SIG-M5 treated with dmso at 0.1 percent for 504 hours (cell line): Measurements from ENCODE around the gene ANOS1.
"Not testable (repeated sequence)": the region's sequence is repeated elsewhere in the genome, so short reads cannot be mapped to it uniquely, and the experiment has no call there.

Experiments
- DNase-seq: peaks from one replicate; lab custom pipeline; 2025; ENCODE audit not compliant: unreplicated experiment; lab: John Stamatoyannopoulos, UW

The ANOS1 gene

DNA sequence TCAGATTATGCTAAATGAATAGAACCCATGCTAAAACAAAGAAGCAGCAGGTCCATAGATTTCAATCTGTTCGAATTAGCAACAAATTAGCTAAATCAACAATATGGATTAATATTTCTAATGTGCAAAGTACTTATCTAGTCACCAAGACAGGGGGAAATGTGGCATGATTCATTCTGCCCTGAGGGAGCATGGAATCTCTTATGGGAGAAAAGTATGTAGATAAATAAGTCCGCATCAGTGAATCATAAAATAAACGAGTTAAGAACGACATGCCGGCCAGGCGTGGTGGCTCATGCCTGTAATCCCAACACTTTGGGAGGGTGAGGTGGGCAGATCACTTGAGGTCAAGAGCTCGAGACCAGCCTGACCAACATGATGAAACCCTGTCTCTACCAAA, 102.1 kb downstream of the ANOS1 start:
- DNase-seq, result no peak

DNA sequence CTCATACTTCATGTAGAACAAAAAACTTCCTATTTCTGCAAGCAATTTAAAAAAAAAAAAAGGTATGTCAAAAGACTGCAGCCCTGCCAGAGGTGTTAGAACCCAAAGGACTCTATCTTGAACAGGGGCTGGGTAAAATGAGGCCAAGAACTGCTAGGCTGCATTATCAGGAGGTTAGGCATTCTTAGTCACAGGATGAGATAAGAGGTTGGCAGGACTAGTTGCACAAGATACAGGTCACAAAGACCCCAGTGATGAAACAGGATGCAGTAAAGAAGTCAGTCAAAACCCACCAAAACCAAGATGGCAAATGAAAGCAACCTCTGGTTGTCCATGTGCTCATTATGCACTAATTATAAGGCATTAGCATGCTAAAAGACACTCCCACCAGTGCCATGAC, 104.1 kb downstream of the ANOS1 start:
- DNase-seq, result no peak

GRCh38 chrX:8607326-8607725, 124.6 kb downstream of the ANOS1 start:
- no peak for DNase-seq

GRCh38 chrX:8604131-8604530, 127.8 kb downstream of the ANOS1 start:
- no peak for DNase-seq

- no peak for DNase-seq
Observed at GRCh38 chrX:8591501-8591900, 140.4 kb downstream of the ANOS1 start.

- no peak for DNase-seq
Observed at GRCh38 chrX:8586953-8587352, 145.0 kb downstream of the ANOS1 start.

GRCh38 chrX:8579602-8580001, 152.3 kb downstream of the ANOS1 start:
- DNase-seq, result no peak

GRCh38 chrX:8576821-8577220, 155.1 kb downstream of the ANOS1 start:
- DNase-seq, result no peak

GRCh38 chrX:8565729-8566128, 166.2 kb downstream of the ANOS1 start:
- DNase-seq, result no peak

DNA sequence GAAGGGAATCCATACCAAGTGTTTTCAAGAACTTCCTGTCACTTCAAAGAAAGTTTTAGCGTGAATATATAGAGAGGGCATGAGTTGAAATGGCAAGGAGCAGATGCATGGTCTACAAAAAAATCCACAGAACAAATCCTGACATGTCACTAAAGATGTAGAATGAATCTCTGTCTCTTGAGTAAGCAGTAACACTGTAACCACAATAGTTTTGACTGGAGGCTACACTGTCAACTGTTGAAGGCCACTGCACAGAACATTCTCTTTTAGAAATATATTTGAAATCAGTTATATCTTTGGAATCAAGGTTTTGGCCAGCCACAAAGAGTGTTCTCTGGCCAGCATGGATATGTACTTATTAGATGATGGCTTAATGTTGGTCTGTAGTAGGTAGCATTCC, 183.5 kb downstream of the ANOS1 start:
- DNase-seq, result no peak

GRCh38 chrX:8546715-8547114, 185.2 kb downstream of the ANOS1 start:
- no peak for DNase-seq

DNA sequence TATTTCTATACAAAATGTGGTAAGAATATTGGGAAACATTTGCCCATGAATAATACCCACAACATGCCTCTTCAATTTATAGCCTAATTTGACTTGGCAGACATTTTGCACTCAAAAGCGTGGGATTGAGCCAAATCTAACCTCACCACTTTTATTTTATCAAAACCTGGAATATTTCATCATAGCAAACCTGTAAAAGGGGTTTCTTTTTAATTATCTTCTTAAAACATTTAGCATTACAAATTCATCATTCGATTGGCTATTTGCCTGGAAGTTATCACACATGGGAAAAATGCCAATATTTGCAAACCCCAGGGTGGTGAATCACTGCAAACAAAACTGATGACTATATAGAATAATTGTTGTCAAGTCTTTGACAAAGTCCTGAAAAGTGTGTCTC, 211.1 kb downstream of the ANOS1 start:
- DNase-seq, result no peak

- DNase-seq, result no peak
Observed at GRCh38 chrX:8520178-8520577, 211.8 kb downstream of the ANOS1 start.

DNA sequence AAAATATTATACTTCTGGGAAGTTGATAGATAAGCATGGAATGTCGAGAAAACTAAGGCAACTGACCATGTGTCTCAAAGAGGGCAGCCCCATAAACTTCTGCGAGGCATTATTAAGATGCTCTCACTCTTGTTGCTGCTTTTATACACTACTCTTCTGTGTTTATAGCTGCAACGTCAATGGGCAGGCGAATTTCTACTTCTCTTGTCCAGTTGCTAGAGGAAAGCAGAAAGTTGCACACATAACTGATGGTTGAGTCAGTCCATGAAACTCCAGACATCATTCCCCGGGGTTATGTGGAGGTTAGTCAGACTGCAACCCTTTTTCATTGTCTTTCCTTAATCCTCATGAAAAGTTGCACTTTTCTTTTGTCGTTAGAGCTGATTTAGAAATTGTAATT, 227.5 kb downstream of the ANOS1 start:
- no peak for DNase-seq

DNA sequence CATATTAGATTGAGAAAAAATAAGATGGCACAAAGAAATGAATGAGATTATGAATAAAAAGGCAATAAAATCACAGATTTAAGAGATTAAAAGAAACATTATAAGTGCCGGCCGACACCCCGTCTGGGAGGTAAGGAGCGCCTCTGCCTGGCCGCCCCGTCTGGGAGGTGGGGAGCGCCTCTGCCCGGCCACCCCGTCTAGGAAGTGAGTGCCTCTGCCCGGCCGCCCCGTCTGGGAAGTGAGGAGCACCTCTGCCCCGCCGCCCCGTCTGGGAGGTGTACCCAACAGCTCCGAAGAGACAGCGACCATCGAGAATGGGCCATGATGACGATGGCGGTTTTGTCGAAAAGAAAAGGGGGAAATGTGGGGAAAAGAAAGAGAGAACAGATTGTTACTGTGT, 229.8 kb downstream of the ANOS1 start:
- DNase-seq, result not testable (repeated sequence)

DNA sequence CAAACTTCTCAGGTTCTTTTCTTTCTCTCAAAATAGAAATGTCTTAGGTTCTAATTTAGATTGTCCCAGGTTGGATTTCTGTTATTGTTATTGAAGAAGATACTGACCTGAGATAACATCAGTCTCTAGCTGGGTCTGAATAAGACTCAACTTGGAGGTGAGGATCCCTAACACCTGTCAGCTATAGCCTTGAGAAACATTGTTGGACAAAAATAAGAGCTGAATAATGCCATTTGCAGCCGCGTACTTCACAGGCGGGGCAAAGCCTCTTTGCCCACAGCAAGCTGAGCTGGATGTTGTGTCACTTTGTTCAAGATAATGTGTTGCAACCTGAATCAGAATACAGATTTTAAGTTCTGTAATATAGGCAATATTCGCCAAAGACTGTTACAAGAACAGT, 231.7 kb downstream of the ANOS1 start:
- no peak for DNase-seq

- not testable (repeated sequence) for DNase-seq
Observed at GRCh38 chrX:8495036-8495435, 236.9 kb downstream of the ANOS1 start.

GRCh38 chrX:8484360-8484949, 247.5 kb downstream of the ANOS1 start:
- no peak for DNase-seq
